HCT116 (cell line): ENCODE results near the gene ZNF888. TPM values are rescaled to one million over a fixed set of nuclear protein-coding genes. Genes with fewer than 3 reads are reported as not detected.
A peak's percentile ranks its signal among the peaks of the same experiment; 100 is the strongest.

Experiments
- ATAC-seq: fragments of 200-7000 bp; cut with Tn5 transposase; 2 replicates; pipeline ENCODE4 v1.9.1; 2020; ENCODE audit warnings: mild to moderate bottlenecking, moderate library complexity
- BruUV-seq: library from RNA; stranded (reverse); fragments of 400-500 nt; replicated peaks from 2 replicates; lab custom pipeline; 2021; lab: Mats Ljungman, UMichigan
- CTCF ChIA-PET: fragments of 300-600 bp; sonication (Branson Sonifier 250); formaldehyde crosslinking; loops from one replicate; lab custom pipeline; 2021; ENCODE audit warnings: antibody characterized with exemption; lab: Charles Lee
- POLR2A ChIA-PET: fragments of 300-600, 350-600 bp; sonication (Branson Sonifier 250); formaldehyde crosslinking; loops from one replicate; lab custom pipeline; 2021; ENCODE audit warnings: antibody characterized with exemption; lab: Charles Lee
- RAD21 ChIA-PET, 2 experiments: fragments of 300-600 bp; sonication (Branson Sonifier 250); formaldehyde crosslinking; loops; one replicate each; lab custom pipeline; 2023; ENCODE audit warnings: low total read pairs in 2 of 2; ENCODE audit not compliant: uncharacterized antibody in 2 of 2, unreplicated experiment in 2 of 2, low non-redundant PET in 1 of 2; lab: Charles Lee
- DNase-seq: peaks from one replicate; pipeline ENCODE4 v3.0.0-alpha.2; 2010; ENCODE audit warnings: low read depth, low spot score
- H2AFZ ChIP-seq: fragments of 200-600 bp; shearing (Covaris generic), sonication (generic); 2 replicates; pipeline ENCODE4 v1.6.1; 2017; ENCODE audit warnings: low read depth, mixed run types, mixed read lengths, antibody characterized with exemption, low read length; ENCODE audit not compliant: poor library complexity, severe bottlenecking
- H3K27ac ChIP-seq: 2 replicates; pipeline ENCODE4 v1.5.1; 2012; ENCODE audit warnings: low read depth, low read length
- H3K27me3 ChIP-seq: fragments of 200-600 bp; sonication (generic); 2 replicates; pipeline ENCODE4 v1.6.1; 2016; ENCODE audit warnings: mixed run types, low read length, mixed read lengths; ENCODE audit not compliant: insufficient read depth
- H3K36me3 ChIP-seq, 2 experiments: fragments of 200-500 bp in 1 of 2; fragments of 200-600 bp in 1 of 2; sonication (Bioruptor generic) in 1 of 2; sonication (generic) in 1 of 2; 2 replicates each; pipeline versions ENCODE4 v1.5.1 to v1.6.1; 2014 to 2016; ENCODE audit warnings: low read length in 2 of 2, inconsistent platforms in 1 of 2, mixed read lengths in 1 of 2, mixed run types in 1 of 2; ENCODE audit not compliant: insufficient read depth in 2 of 2, control insufficient read depth in 1 of 2
- H3K4me1 ChIP-seq, 2 experiments: fragments of 200-600 bp in 1 of 2; sonication (generic) in 1 of 2; 2 replicates each; pipeline versions ENCODE4 v1.5.1 to v1.6.1; 2012 to 2017; ENCODE audit warnings: low read length in 2 of 2, inconsistent platforms in 1 of 2, mild to moderate bottlenecking in 1 of 2, mixed read lengths in 1 of 2, mixed run types in 1 of 2, moderate library complexity in 1 of 2; ENCODE audit not compliant: insufficient read depth in 2 of 2, control insufficient read depth in 1 of 2
- H3K4me2 ChIP-seq: fragments of 200-600 bp; sonication (generic); 2 replicates; pipeline ENCODE4 v1.6.1; 2017; ENCODE audit warnings: mixed run types, low read length, mixed read lengths
- H3K4me3 ChIP-seq, 2 experiments: fragments of 200-600 bp in 1 of 2; sonication (generic) in 1 of 2; replicated peaks in 1 of 2; 2 replicates each; pipeline ENCODE4 v1.5.1; 2011 to 2016; ENCODE audit warnings: low read length in 2 of 2, control low read depth in 1 of 2, low read depth in 1 of 2, mild to moderate bottlenecking in 1 of 2, mixed read lengths in 1 of 2, mixed run types in 1 of 2
- H3K79me2 ChIP-seq: fragments of 200-600 bp; sonication (generic); 2 replicates; pipeline ENCODE4 v1.6.1; 2017; ENCODE audit warnings: mild to moderate bottlenecking, mixed run types, low read length, moderate library complexity, mixed read lengths; ENCODE audit not compliant: insufficient read depth
- H3K9ac ChIP-seq: fragments of 200-600 bp; sonication (generic); 2 replicates; pipeline ENCODE4 v1.6.1; 2016; ENCODE audit warnings: low read length, mixed read lengths
- H3K9me2 ChIP-seq: fragments of 200-600 bp; sonication (generic), shearing (Covaris generic); 2 replicates; pipeline ENCODE4 v1.6.1; 2017; ENCODE audit warnings: mixed run types, mild to moderate bottlenecking, moderate library complexity; ENCODE audit not compliant: insufficient read depth
- H3K9me3 ChIP-seq, 2 experiments: fragments of 200-500 bp in 1 of 2; fragments of 200-600 bp in 1 of 2; sonication (Bioruptor generic) in 1 of 2; sonication (generic) in 1 of 2; 2 replicates each; pipeline ENCODE4 v1.6.1; 2014 to 2017; ENCODE audit warnings: low read length in 2 of 2, mixed read lengths in 2 of 2, inconsistent platforms in 1 of 2, low read depth in 1 of 2, mild to moderate bottlenecking in 1 of 2, mixed run types in 1 of 2, moderate library complexity in 1 of 2; ENCODE audit not compliant: control insufficient read depth in 1 of 2, insufficient read depth in 1 of 2
- H4K20me1 ChIP-seq: fragments of 200-600 bp; sonication (generic), shearing (Covaris generic); 2 replicates; pipeline ENCODE4 v1.6.1; 2017; ENCODE audit warnings: mixed run types, mild to moderate bottlenecking, moderate library complexity; ENCODE audit not compliant: insufficient read depth
- CEBPB ChIP-seq: IDR thresholded peaks from 2 replicates; pipeline ENCODE4 v1.6.1; 2012; ENCODE audit warnings: low read depth
- EGR1 ChIP-seq: IDR thresholded peaks from 2 replicates; pipeline ENCODE4 v1.6.1; 2012; ENCODE audit warnings: low read depth
- ELF1 ChIP-seq: IDR thresholded peaks from 2 replicates; pipeline ENCODE4 v1.6.1; 2012; ENCODE audit warnings: low read depth, borderline replicate concordance
- FOSL1 ChIP-seq: IDR thresholded peaks from 2 replicates; pipeline ENCODE4 v1.6.1; 2012; ENCODE audit warnings: low read depth
- JUND ChIP-seq: IDR thresholded peaks from 2 replicates; pipeline ENCODE4 v1.6.1; 2012
- POLR2AphosphoS5 ChIP-seq: IDR thresholded peaks from 2 replicates; pipeline ENCODE4 v1.6.1; 2011; ENCODE audit warnings: mild to moderate bottlenecking, low read depth, low read length, moderate library complexity
- SIN3A ChIP-seq: IDR thresholded peaks from 2 replicates; pipeline ENCODE4 v1.6.1; 2012; ENCODE audit warnings: low read depth
- SRF ChIP-seq: IDR thresholded peaks from 2 replicates; pipeline ENCODE4 v1.6.1; 2012; ENCODE audit warnings: low read depth
- TCF7L2 ChIP-seq: IDR thresholded peaks from 2 replicates; pipeline ENCODE4 v1.7.0; 2011; ENCODE audit warnings: borderline replicate concordance, inconsistent platforms; ENCODE audit not compliant: insufficient read depth, insufficient read length; ENCODE audit errors: extremely low read depth
- YY1 ChIP-seq: IDR thresholded peaks from 2 replicates; pipeline ENCODE4 v1.6.1; 2011; ENCODE audit warnings: low read length, low read depth, moderate library complexity, mild to moderate bottlenecking; ENCODE audit not compliant: insufficient replicate concordance; ENCODE audit errors: extremely low read depth
- ZFX ChIP-seq: fragments of 450-650 bp; IDR thresholded peaks from 2 replicates; pipeline ENCODE4 v1.6.1; 2017
- ZNF274 ChIP-seq: fragments of 200-500 bp; sonication (Bioruptor generic); IDR thresholded peaks from 2 replicates; pipeline ENCODE4 v1.6.1; 2014; ENCODE audit warnings: mild to moderate bottlenecking, low read depth, low read length, inconsistent platforms
- intact Hi-C: fragments of 100-400 bp; cut with micrococcal nuclease; formaldehyde crosslinking; loops from 2 replicates; pipeline ENCODE4 v1.10.0; 2022
- total RNA-seq: library from RNA; stranded (reverse); gene quantifications from one replicate; pipeline ENCODE4 v1.2.1, GENCODE V29; 2021; ENCODE audit not compliant: unreplicated experiment
- TF ChIP-seq, protein P1 (sequence below): IDR thresholded peaks from 2 replicates; pipeline ENCODE4 v1.6.1; 2011; ENCODE audit warnings: mild to moderate bottlenecking, low read length, moderate library complexity; ENCODE audit not compliant: insufficient replicate concordance; ENCODE audit errors: extremely low read depth
- TF ChIP-seq, protein P2 (sequence below): IDR thresholded peaks from 2 replicates; pipeline ENCODE4 v1.6.1; 2012; ENCODE audit warnings: low read depth
- TF ChIP-seq, protein P3 (sequence below): IDR thresholded peaks from 2 replicates; pipeline ENCODE4 v1.6.1; 2012
- TF ChIP-seq, protein P4 (sequence below): IDR thresholded peaks from 2 replicates; pipeline ENCODE4 v1.6.1; 2012

ZNF888 gene
- total RNA-seq, 1 experiment from 2014 or later, result 6.4 TPM

DNA sequence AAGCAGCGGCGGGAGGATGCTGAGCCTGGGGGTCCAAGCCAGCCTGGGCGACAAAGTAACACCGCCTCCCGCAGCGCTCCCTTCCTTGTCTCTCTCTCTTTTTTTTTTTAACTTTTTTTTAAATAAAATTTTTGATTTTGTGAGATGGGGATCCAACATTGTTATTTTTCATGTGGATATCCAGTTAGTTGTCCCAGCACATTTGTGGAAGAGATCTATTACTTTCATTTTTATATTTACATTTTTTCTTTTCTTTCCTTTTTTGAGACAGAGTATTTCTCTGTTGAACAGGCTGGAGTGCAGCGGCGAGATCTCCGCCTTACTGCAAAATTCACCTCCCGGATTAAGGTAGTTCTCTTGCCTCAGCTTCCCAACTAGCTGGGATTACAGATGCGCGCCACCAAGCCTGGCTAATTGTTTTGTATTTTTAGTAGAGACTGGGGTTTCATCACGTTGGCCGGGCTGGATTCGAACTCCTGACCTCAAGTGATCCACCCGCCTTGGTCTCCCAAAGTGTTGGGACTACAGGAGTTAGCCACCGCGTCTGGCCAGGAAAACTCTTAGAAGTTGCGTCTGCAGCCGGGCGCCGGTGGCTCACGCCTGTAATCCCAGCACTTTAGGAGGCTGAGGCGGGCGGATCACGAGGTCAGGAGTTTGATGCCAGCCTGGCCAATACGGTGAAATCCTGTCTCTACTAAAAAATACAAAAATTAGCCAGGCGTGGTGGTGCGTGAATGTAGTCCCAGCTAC lies 20.1 kb upstream of the ZNF888 start:
- ATAC-seq (no peak), DNase-seq (no peak)
- TF ChIP-seq JUND, result no peak
- no peak for TF ChIP-seq POLR2AphosphoS5
- no peak for TF ChIP-seq ZFX
- no peak for TF ChIP-seq SRF
- TF ChIP-seq, protein P1, sequence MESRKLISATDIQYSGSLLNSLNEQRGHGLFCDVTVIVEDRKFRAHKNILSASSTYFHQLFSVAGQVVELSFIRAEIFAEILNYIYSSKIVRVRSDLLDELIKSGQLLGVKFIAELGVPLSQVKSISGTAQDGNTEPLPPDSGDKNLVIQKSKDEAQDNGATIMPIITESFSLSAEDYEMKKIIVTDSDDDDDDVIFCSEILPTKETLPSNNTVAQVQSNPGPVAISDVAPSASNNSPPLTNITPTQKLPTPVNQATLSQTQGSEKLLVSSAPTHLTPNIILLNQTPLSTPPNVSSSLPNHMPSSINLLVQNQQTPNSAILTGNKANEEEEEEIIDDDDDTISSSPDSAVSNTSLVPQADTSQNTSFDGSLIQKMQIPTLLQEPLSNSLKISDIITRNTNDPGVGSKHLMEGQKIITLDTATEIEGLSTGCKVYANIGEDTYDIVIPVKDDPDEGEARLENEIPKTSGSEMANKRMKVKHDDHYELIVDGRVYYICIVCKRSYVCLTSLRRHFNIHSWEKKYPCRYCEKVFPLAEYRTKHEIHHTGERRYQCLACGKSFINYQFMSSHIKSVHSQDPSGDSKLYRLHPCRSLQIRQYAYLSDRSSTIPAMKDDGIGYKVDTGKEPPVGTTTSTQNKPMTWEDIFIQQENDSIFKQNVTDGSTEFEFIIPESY, result no peak
- TF ChIP-seq TCF7L2, result no peak
- no peak for TF ChIP-seq ZNF274
- TF ChIP-seq EGR1, result no peak
- TF ChIP-seq YY1, result no peak
- no peak for TF ChIP-seq CEBPB
- TF ChIP-seq, protein P2, sequence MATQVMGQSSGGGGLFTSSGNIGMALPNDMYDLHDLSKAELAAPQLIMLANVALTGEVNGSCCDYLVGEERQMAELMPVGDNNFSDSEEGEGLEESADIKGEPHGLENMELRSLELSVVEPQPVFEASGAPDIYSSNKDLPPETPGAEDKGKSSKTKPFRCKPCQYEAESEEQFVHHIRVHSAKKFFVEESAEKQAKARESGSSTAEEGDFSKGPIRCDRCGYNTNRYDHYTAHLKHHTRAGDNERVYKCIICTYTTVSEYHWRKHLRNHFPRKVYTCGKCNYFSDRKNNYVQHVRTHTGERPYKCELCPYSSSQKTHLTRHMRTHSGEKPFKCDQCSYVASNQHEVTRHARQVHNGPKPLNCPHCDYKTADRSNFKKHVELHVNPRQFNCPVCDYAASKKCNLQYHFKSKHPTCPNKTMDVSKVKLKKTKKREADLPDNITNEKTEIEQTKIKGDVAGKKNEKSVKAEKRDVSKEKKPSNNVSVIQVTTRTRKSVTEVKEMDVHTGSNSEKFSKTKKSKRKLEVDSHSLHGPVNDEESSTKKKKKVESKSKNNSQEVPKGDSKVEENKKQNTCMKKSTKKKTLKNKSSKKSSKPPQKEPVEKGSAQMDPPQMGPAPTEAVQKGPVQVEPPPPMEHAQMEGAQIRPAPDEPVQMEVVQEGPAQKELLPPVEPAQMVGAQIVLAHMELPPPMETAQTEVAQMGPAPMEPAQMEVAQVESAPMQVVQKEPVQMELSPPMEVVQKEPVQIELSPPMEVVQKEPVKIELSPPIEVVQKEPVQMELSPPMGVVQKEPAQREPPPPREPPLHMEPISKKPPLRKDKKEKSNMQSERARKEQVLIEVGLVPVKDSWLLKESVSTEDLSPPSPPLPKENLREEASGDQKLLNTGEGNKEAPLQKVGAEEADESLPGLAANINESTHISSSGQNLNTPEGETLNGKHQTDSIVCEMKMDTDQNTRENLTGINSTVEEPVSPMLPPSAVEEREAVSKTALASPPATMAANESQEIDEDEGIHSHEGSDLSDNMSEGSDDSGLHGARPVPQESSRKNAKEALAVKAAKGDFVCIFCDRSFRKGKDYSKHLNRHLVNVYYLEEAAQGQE, result no peak
- no peak for TF ChIP-seq FOSL1
- TF ChIP-seq, protein P3, sequence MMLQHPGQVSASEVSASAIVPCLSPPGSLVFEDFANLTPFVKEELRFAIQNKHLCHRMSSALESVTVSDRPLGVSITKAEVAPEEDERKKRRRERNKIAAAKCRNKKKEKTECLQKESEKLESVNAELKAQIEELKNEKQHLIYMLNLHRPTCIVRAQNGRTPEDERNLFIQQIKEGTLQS, result no peak
- no peak for TF ChIP-seq SIN3A
- no peak for TF ChIP-seq ELF1
- TF ChIP-seq, protein P4, sequence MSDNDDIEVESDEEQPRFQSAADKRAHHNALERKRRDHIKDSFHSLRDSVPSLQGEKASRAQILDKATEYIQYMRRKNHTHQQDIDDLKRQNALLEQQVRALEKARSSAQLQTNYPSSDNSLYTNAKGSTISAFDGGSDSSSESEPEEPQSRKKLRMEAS, result no peak
- Histone ChIP-seq H3K9ac (no peak overlapping the region), H4K20me1 (no peaks in the 10 kb centered on the region), H3K79me2 (peaks cover 17% of the 10 kb centered on the region), H3K9me3 (peaks cover 4 to 8% of the 10 kb centered on the region in 2 experiments; a peak in 2 of 4 replicates), H3K27me3 (no peaks in the 10 kb centered on the region), H3K9me2 (no peaks in the 10 kb centered on the region), H3K4me1 (peaks cover 5 to 12% of the 10 kb centered on the region in 2 experiments; a peak in 2 of 4 replicates), H2AFZ (peak overlapping the region; percentile 74), H3K36me3 (no peaks in the 10 kb centered on the region), H3K27ac (no peak overlapping the region), H3K4me3 (peak overlapping the region; percentile 71 to 87; a peak in 3 of 4 replicates), H3K4me2 (peak overlapping the region; percentile 87)
- RAD21 ChIA-PET, result no interaction called here
- POLR2A ChIA-PET, result no interaction called here
- BruUV-seq, result no TSS peak
- CTCF ChIA-PET, result no interaction called here
- intact Hi-C loops, result loop anchor here (2.0 to 5.0 kb wide), 2 partner anchors 19 to 46 kb away; partner anchors contain the start of genes ZNF320 and ZNF816
